H1 (cell line): ENCODE measurements around the gene PLK3. TPM values are rescaled to one million over a fixed set of nuclear protein-coding genes. Genes with fewer than 3 reads are reported as not detected.

ENCODE experiments used
- CHD7 ChIP-seq: fragments of 300-600 bp; sonication (generic); IDR thresholded peaks from 2 replicates; pipeline ENCODE4 v1.7.1; 2012; ENCODE audit warnings: low read length, moderate library complexity, mild to moderate bottlenecking, inconsistent platforms; ENCODE audit not compliant: insufficient replicate concordance
- polyA plus RNA-seq, 7 experiments: library from polyadenylated mRNA; depleted of rRNA in 3 of 7; stranded (reverse) in 5 of 7; unstranded in 2 of 7; fragments of >200 nt in 5 of 7; fragments of 200-250 nt in 2 of 7; gene quantifications; 1 replicate in 5 of 7; 2 replicates in 1 of 7; 4 replicates in 1 of 7; pipeline versions ENCODE4 v1.2.1 to v1.2.3, GENCODE V29; 2011 to 2013; ENCODE audit warnings: missing spikeins in 2 of 7, mixed read lengths in 2 of 7
- total RNA-seq: library from RNA; stranded (reverse); fragmentation: NEBNext Ultra II Directional; extraction: Animal tissue kit (Norgen Biotek cat#: 25700); gene quantifications from 2 replicates; pipeline ENCODE4 v1.2.1, GENCODE V29; 2021

PLK3 gene
- total and polyA plus RNA-seq, 2 of the 8 experiments (the other 6 are each of a cell fraction or from before 2014, with no cell fraction given): 7.9 to 12.3 TPM

GRCh38 chr1:44806704-44807363, 6.7 kb downstream of the PLK3 start, which contains the start of gene DYNLT4 (continued):
- no peak for TF ChIP-seq CHD7
